A673 (cell line): ENCODE data around the gene SPIRE2.

Source experiments
- CTCF ChIP-seq: fragments of 300-800, 200-600 bp; sonication (generic); conservative IDR thresholded peaks from 2 replicates; pipeline ENCODE4 v1.5.1; 2017; ENCODE audit warnings: low read depth, mild to moderate bottlenecking, antibody characterized with exemption, low read length, moderate library complexity, mixed read lengths
- EZH2 ChIP-seq: fragments of 200-600 bp; sonication (generic); IDR thresholded peaks from 2 replicates; pipeline ENCODE4 v1.6.1; 2017; ENCODE audit warnings: borderline replicate concordance, low read depth, mild to moderate bottlenecking, mixed read lengths, antibody characterized with exemption, low read length; ENCODE audit not compliant: poor library complexity, severe bottlenecking

- TF ChIP-seq CTCF (no peak), EZH2 (no peak)
These were observed 34.3 kb upstream of the SPIRE2 start for GRCh38 chr16:89793955-89794354.
